ENCODE results near the gene GH2. TPM values are rescaled to one million over a fixed set of nuclear protein-coding genes. Genes with fewer than 3 reads are reported as not detected.
"Not testable (repeated sequence)": the region's sequence is repeated elsewhere in the genome, so short reads cannot be mapped to it uniquely, and the experiment has no call there.

GH2 gene
- total RNA-seq, 1 donor from 2014 or later: not detected

DNA sequence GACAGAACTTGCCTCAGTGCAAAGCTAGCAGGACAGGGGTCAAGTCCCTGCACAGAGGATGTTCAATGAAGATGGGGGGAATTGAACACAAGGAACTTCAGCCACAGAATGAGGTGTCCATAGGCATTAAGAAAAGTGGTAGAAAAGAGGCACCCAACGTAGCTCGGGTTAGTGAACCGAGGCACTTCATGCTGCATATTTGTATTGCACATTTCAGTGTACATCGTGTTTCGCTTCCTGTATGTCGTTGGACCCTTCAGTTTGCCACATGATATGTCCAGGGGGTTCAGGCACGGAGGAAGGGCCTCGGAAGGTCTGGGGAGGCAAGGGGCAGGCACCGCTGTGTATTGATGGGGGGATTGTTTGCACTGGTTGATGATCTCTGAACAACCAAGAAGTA, 3.3 kb downstream of the GH2 start:
- DNase-seq (ENCODE audit: low spot score in 2 of 2); FAIRE-seq: not testable (repeated sequence)

DNA sequence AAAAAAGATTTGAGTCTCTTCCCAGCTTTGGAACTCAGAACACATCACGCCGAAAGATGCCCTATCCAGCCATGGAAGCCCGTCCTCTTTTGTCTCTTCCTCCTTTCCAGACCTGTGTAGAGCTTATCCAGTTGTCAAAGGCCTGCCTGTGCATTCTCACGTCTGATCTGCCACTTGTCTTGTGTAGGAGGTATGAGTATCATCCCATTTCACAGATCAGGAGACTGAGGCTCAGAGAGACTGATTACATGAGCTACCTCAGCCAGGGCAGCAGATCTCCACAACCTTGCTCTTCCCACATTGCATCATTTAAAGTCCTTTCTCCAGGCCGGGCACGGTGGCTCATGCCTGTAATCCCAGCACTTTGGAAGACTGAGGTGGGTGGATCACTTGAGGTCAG, 7.1 kb downstream of the GH2 start:
- DNase-seq (ENCODE audit: low spot score in 2 of 2); FAIRE-seq: not testable (repeated sequence)

DNA sequence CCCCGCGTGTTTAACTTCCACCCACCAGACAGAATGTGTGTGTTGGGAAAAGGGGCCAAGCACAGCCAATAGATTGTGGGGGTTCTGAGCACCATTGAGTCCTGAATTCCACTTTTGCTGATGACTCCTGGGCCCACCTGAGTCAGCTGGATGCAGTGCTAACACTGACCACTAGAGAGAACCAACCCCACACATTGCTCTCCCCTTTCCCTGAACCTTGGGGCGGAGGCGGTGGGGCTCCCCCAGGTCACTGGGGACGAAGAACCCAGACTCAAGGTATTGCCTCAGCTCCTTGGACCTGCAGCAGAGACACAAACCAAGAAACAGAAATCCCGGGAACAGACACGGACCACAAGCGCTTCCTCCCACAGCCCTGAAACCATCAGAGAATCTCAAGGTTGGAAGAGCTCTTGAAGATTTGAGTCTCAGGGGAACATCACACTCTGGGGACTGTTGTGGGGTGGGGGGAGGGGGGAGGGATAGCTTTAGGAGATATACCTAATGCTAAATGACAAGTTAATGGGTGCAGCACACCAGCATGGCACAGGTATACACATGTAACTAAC, 7.6 kb downstream of the GH2 start:
- not testable (repeated sequence) for FAIRE-seq; DNase-seq (ENCODE audit: low spot score in 2 of 2)

DNA sequence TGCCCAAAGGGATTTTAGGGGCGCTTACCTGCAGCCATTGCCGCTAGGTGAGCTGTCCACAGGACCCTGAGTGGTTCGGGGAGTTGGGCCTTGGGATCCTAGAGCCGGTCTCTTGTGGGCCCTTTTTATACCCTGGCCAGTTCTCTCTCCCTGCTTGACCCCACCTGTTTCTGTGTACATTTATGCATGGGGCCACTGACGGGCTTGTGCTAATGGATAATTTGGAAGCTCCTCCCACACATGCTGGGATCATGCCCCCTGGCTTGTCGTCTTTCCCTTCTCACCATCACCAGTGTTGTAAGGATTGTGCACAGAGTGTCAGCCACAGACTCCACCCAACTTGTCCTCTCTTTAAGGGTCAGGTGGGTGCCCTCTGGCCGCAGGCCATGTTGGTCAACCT, 8.2 kb downstream of the GH2 start, which contains the start of gene CSH2:
TSS of gene CSH2 (minus strand) at position 101 of the 400 bp plus-strand sequence. CDS start at position 38, 63 bp downstream.
- not testable (repeated sequence) for FAIRE-seq; DNase-seq (ENCODE audit: low spot score in 2 of 2)

DNA sequence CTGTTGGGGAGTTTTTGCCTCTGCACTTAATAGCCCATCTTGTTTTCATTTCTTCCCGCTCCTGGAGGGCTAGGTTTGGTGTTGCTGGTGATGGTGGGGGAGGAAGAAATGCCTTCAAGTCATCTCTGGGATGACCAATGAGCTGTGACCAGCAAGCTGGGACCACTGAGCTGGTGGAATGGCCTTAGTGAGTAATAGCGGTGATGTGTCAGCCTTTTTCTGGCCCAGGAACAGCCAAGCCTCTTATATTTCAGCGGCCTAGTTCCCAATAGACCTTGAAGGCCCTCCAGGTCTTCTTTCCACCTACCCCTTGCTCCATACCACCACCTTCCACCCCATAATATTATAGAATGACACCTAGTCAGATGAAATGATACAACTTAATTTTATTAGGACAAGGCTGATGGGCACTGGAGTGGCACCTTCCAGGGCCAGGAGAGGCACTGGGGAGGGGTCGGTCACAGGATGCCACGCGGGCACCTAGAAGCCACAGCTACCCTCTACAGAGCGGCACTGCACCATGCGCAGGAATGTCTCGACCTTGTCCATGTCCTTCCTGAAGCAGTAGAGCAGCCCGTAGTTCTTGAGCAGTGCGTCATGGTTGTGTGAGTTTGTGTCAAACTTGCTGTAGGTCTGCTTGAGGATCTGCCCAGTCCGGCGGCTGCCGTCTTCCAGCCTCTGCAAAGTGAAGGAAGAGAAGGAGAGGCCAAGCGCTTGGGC, 9.9 kb downstream of the GH2 start:
- not testable (repeated sequence) for DNase-seq (ENCODE audit: low spot score in 2 of 2); FAIRE-seq

DNA sequence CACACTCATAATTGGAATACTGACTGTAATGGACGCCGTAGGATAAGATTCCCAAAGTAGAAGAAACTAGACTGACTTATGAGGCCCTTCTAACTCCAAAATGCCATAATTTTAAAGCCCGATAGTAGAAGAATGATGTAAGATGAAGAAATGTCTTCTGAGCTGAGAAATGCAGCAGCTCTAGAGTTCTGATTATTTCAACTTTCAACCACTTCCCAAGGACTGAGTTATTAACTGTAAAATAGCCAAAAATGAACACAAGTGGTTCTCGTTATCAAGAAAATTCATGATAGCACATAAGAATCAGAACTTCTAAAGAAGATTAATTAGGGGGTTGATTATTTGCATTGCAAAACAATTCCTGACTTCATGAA, 11.5 kb downstream of the GH2 start:
- DNase-seq (ENCODE audit: low spot score in 2 of 2); FAIRE-seq: not testable (repeated sequence)

DNA sequence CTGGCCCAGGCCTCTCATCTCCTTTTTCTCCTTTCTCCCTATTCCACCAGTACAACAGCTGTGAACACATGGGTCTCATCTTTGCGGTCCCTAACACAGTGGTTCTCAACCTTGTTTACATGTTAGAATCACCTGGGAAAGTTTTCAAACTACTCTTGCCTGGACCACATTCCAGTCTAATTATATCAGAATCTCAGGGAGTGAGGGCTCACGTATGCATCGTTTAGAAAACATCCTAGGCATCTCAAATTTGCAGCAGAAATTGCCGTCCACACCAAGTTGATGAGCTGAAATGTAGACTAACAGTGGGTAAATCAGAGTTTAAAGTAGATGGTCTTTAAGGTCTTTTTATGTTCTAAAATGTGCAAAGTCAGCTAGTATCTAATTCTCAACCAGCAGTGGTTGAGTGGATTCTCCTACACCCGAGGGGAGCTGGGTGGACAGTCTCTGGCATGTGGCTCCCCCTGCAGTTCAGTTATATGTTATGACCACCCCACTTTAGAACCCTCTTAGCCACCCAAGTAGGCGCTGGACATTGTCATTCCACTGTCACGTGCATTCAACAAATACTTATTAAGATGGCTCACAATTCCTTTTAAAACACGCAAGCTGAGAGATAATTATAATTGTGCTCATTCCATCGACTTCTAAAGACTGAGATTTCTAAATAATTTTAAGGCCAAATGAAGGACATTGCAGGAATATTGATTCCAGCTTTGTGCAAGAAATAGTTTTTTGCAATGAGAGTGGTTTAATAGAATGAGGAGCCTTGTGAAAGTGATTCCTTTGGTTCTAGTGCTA, 12.1 kb downstream of the GH2 start:
- not testable (repeated sequence) for FAIRE-seq; DNase-seq (ENCODE audit: low spot score in 2 of 2)

DNA sequence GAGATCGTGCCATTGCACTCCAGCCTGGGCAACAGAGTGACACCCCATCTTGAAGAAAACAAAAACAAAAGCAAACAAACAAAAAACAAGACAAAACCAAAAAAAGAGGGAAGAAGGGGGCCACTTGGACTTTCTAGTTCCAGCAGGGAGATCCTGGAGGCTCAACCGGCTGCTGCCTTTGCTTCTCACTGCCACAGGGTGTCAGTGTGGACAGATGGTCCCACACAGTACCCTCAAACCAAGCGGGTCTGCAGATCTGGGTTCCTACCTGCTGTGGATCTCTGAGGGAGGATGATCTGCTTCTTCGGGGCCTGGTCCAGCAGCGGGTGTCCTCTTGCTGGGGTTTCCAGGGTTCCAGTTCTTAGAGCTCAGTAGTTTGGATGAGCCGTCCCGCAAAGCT, 15.1 kb downstream of the GH2 start:
- not testable (repeated sequence) for FAIRE-seq

DNA sequence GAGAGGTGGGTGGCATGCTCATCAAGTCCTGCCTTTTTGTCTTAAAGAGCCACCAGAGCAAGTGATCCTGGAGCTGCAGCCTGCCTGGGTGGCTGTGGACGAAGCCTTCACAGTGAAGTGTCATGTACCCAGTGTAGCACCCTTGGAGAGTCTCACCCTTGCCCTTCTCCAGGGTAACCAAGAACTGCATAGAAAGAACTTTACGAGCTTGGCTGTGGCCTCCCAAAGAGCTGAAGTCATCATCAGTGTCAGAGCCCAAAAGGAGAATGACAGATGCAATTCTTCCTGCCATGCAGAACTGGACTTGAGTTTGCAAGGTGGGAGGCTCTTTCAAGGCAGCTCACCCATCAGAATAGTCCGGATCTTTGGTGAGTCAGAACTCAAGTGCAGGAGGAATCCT, 22.5 kb downstream of the GH2 start:
- FAIRE-seq (no peak), DNase-seq (ENCODE audit: low spot score in 2 of 2) (no peak)

More for the DNA sequence above, 15.1 kb downstream of the GH2 start:
- DNase-seq (ENCODE audit: low spot score in 2 of 2): not testable (repeated sequence)

DNA sequence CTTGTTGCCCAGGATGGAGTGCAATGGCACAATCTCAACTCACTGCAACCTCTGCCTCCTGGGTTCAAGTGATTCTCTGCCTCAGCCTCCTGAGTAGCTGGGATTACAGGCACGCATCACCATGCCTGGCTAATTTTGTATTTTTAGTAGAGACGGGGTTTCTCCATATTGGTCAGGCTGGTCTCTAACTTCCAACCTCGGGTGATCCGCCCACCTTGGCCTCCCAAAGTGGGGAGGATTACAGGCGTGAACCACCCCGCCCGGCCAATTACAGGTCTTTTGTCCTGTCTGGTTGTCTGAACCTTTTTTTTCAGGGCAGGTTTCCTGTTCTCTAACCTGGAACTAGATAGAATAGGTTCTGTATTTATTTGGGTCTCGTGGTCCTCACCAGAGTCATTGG, 25.3 kb downstream of the GH2 start:
- not testable (repeated sequence) for FAIRE-seq; DNase-seq (ENCODE audit: low spot score in 2 of 2)

DNA sequence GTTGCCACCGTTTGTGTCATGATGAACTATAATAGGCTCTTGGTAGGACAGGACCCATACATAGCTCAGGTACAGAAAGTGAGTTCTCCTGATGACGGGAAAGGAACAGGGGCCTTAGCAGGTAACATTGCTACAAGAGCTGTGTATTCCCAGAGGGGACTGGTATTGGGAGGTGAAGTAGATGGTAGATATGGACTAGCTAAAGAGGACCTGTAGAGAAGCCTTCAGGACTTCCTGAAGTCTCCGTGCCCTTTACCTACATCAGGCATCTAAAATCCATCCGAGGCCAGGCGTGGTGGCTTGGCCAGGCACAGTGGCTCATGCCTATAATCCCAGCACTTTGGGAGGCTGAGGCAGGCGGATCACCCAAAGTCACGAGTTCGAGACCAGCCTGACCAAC, 26.6 kb downstream of the GH2 start:
- DNase-seq (ENCODE audit: low spot score in 2 of 2) (no peak), FAIRE-seq (no peak)

DNA sequence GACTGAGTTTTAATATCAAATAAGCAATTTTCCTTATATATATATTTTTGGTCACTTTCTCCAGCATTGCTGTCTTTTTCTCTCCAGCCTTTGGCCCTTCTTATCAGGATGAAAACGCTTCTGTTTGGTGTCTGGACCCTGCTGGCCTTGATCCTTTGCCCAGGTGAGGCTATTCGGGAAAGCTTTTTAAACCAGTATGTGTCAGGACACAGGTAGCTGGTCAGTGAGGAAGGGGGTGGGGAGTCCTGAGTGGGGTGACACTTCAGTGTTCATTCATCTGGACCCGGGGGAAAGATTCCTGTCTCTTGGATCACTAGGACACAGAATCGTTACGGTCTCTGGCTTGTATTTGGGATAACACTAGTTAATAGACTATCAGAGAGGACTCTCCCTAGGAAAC, 27.0 kb downstream of the GH2 start:
- FAIRE-seq: no peak
- DNase-seq (ENCODE audit: low spot score in 2 of 2): no peak

DNA sequence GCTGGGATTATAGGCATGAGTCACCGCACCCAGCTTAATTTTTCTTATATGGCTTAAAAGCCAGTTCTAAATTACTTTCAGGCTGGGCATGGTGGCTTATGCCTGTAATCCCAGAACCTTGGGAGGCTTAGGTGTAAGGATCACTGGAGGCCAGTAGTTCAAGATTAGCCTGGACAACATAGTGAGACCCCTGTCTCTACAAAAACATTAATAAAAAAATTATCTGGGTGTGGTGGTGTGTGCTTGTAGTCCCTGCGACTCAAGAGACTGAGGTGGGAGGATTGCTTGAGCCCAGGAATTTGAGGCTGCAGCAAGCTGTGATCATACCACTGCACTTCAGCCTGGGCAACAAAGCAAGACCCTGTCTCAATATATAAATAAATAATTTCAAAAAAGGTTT, 28.5 kb downstream of the GH2 start:
- FAIRE-seq: no peak
- no peak for DNase-seq (ENCODE audit: low spot score in 2 of 2)

DNA sequence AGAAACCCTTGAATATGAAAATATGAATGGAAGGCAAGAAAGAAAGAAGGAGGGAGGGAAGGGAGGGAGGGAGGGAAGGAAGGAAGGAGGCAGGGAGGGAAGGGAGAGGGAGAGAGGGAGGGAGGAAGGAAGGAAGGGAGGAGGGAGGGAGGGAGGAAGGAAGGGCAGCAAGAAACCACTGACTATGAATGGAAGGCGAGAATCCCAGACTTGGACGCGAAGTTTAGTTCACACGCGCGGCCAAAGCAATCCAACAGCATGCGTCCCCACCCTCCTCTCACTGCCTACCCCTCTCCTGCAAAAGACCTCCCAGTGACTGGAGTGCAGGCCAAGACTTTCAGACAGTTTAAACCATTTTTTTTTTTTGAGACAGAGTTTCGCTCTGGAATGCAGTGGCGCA, 31.3 kb downstream of the GH2 start:
- DNase-seq (ENCODE audit: low spot score in 2 of 2): no peak
- FAIRE-seq: no peak

DNA sequence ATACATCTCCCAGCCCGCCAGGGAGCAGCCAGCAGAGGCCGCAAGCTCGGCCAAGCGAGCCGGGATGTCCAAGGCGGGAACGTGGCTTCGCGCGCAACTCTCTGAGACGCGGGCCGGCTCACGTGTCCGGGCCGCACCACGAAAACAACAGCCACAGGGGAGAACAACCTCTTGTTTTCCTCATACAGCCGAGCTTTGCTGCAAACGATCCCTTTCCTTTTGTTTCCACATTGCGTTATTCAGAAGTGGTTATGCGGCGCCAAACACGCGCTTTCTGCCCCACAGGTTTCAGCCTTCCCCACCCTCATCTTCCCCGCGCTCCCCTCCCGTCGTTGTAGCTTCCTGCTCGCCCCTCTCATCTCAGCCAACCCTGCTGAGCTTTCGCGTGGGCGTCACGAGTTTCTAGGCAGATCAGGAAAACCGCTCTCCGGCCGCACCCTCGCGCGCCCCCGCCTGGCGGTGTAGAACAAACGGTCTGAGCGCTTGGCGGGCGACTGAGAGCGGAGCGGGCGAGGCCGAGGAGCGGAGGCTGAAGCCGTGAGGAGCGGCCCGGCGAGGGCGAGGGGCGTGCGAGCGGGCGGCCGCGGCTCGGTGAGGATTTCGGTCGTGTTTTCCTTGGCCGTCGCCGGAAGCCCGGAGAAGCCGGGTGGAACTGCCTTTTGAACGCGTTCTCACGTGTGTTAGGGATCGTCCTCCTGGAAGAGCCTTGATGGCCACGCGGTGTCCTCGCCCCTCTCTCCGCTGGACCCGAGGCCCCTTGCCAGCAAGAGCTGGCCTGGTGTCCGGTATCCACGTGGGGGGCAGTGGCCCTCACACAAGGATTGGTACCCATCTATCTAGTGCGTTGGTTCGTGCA, 32.7 kb downstream of the GH2 start:
- no peak for FAIRE-seq

DNA sequence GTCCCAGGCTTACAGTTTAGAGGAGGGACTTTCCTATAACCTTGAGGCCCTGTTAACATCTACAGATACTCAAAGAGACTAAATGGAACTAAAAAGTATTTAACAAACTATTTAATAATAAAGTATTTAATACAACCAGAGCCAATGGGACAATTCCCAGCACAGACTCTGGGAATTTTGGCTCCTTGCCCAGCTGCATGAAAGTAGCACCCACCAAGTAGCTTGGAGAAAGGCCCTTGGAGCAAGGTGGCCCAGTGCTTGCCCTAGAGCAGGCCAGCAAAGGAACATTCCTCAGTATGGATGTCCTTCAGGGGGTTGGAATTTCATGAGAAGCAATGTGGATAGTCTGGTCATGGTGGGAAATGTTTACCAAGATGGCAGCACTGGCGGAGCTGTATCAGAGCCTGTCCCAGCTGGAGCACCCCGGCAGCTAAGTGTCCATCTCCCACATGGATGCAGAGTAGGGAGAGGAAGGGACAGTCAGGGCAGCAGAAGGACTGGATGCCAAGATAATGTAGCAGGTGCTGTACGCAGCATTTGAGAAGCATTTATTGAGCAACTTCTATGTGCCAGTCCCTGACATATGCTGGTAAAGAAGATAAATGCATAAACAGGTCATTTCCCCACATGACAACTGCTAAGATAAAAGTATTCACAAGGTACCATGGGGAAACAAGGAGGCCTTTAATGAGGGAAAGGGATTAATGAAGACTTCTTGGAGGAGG, 34.1 kb downstream of the GH2 start:
- no peak for FAIRE-seq
- no peak for DNase-seq (ENCODE audit: low spot score in 2 of 2)

More for the DNA sequence above, 32.7 kb downstream of the GH2 start:
- peak; percentile 89 to 96 for DNase-seq (ENCODE audit: low spot score in 2 of 2)

DNA sequence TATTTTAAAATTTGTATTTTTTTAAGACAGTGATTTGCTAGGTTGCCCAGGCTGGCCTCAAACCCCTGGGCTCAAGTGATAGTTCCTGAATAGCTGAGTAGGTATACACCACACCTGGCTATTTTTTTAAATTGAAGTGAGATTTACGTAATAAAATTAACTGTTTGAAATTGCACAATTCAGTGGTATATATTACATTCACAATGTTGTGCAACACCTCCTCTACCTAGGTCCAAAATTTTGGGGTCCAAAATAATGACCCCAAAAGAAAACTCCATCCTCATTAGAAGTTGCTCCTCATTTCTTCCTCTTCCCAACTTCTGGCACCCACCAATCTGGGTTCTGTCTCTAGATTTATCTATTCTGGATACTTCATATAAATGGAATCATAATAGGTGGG, 36.2 kb downstream of the GH2 start:
- no peak for FAIRE-seq
- DNase-seq (ENCODE audit: low spot score in 2 of 2): no peak

DNA sequence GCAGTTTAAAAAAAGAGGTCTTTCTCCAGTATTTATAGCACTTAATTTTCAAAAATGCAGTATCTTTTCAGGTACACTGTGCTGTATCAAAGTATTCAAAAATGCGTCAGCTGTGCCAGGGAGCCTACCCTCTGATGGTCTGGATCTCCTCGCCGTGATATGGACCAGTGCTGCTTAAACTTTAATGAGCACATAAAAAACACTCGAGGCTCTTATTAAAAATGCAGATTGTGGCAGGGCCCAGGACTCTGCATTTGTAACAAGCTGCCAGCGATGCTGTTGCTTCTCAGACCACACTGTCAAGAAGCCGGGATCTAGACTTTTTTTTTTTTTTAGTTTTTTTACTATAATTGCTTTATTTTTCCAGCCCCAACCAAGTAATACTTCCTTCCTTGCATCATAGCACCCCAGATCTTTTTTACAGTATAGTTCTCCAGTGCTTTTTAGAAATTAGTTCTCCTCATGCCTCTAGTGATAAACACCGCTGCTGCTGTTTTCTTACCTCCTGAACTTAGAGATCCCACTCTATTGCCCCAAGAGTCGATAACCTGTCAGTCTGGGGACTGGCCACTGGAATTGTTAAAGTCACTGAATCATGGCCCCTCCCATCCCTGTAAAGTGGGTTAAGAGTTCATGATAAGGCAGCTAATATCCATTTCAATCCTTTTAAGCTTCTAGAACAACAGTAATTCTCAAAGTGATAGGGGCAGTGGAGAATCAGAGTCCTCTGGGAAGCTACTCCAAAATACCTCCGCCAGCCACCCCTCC, 37.6 kb downstream of the GH2 start:
- no peak for FAIRE-seq

DNA sequence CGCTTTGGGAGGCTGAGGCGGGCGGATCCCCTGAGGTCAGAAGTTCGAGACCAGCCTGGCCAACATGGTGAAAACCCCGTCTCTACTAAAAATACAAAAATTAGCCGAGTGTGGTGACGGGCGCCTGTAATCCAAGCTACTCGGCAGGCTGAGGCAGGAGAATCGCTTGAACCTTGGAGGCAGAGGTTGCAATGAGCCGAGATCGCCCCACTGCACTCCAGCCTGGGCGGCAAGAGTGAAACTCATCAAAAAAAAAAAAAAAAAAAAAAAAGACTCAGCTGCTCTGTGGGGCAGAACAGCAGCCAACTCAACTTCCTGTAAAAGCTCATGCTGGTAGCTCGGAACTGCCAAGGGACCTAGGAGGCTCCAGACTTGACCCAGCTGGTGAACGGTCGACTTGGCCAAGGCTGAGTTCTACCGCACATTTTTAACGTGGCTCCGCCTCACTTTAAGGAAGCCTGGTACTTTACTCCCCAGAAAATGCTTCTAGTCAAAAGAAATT, 38.3 kb downstream of the GH2 start:
- FAIRE-seq; DNase-seq (ENCODE audit: low spot score in 2 of 2): not testable (repeated sequence)

More for the DNA sequence above, 37.6 kb downstream of the GH2 start:
- DNase-seq (ENCODE audit: low spot score in 2 of 2): no peak

Data from frontal cortex (tissue), 4 donors.